ENCODE results near the gene NGB. TPM values are rescaled to one million over a fixed set of nuclear protein-coding genes. Genes with fewer than 3 reads are reported as not detected.

Gene NGB
- total RNA-seq, 2 donors from 2014 or later = not detected

DNA sequence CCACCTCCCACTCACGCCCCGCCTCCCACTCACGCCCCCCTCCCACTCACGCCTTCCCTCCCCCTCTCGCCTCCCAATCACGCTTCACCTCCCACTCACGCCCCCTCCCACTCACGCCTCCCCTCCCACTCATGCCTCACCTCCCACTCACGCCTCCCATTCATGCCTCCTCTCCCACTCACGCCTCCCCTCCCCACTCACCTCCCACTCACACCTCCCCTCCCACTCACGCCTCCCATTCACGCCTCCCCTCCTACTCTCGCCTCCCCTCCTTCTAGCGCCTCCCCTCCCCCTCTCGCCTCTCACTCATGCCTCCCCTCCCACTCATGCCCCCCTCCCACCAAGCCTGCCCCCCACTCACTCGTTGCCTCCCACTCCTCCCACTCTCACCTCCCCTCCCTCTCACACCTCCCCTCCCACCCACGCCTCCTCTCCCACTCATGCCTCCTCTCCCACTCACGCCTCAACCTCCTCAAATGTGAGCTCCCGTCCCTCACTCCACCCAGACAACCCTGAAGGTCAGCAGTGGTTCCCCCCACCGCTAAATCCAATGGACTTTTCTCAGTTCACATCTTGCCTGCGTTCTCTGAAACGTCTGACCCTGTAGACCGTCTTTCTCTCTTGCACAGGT is 49.6 kb downstream of the NGB start:
- Histone ChIP-seq H3K4me3 (ENCODE audit: low read length) (no peak overlapping the region), H3K36me3 (ENCODE audit: control insufficient read depth, insufficient read depth, low read length) (no peaks in the 10 kb centered on the region), H3K9me3 (ENCODE audit: control insufficient read depth, low read length) (no peaks in the 10 kb centered on the region), H3K27me3 (ENCODE audit: control insufficient read depth, insufficient read depth, low read length, poor library complexity, severe bottlenecking) (peaks cover 5% of the 10 kb centered on the region), H3K9ac (ENCODE audit: extremely low read depth, low read length, poor library complexity, severe bottlenecking) (no peak overlapping the region), H3K4me1 (ENCODE audit: control insufficient read depth, insufficient read depth, low read length) (peaks cover 12% of the 10 kb centered on the region), H3K27ac (ENCODE audit: low read depth, low read length) (no peak overlapping the region)
- TF ChIP-seq, protein P1, sequence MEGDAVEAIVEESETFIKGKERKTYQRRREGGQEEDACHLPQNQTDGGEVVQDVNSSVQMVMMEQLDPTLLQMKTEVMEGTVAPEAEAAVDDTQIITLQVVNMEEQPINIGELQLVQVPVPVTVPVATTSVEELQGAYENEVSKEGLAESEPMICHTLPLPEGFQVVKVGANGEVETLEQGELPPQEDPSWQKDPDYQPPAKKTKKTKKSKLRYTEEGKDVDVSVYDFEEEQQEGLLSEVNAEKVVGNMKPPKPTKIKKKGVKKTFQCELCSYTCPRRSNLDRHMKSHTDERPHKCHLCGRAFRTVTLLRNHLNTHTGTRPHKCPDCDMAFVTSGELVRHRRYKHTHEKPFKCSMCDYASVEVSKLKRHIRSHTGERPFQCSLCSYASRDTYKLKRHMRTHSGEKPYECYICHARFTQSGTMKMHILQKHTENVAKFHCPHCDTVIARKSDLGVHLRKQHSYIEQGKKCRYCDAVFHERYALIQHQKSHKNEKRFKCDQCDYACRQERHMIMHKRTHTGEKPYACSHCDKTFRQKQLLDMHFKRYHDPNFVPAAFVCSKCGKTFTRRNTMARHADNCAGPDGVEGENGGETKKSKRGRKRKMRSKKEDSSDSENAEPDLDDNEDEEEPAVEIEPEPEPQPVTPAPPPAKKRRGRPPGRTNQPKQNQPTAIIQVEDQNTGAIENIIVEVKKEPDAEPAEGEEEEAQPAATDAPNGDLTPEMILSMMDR (conservative IDR thresholded peaks at IDR 0.05) = no peak
- no peak for DNase-seq
- H3K27me3 Mint-ChIP-seq (ENCODE audit: insufficient read depth) = peaks cover 10% of the 10 kb centered on the region
- WGBS, 2 experiments (ENCODE audit: insufficient coverage in 1 of 2, insufficient read length in 1 of 2) = 77 to 88% methylated on average over 7 to 19 of the region's 23 CpGs
- H3K4me3 Mint-ChIP-seq = no peak overlapping the region
- H3K4me1 Mint-ChIP-seq = peaks cover 34% of the 10 kb centered on the region
- H3K9me3 Mint-ChIP-seq = no peaks in the 10 kb centered on the region
- H3K27ac Mint-ChIP-seq = no peak overlapping the region
- no peaks in the 10 kb centered on the region for H3K36me3 Mint-ChIP-seq (ENCODE audit: low read depth)

DNA sequence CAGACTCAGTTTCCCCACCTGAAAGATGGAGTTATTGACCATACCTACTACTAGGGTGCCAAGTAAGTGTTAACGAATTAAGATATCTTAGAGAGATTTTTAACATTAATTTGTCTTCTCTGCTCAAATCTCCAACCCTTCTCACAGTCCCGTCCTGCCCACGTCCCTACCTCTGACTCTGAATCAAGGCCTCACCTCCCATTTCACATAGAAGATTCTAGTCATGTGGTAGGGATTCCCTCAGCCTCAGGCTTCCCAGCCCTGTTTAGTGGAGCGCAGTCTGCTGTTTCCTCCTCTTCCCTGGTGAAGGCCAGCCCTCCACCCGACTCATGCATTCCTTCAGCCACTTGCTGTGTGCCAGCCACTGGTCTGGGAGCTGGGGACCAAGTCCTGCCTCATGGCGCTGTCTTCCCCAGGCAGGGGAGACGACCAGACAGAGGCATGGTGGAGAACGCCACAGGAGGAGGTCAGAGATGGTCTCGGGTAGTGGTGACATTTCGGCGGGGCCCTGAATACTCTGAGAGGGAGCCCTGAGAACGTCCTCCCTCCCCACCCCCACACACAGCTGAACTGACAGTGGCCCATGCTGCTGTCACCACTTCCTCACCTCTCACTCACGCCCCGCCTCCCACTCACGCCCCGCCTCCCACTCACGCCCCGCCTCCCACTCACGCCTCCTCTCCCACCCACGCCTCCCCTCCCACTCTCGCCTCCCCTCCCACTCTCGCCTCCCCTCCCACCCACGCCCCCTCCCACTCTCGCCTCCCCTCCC is 50.6 kb downstream of the NGB start:
- H3K9ac ChIP-seq (ENCODE audit: extremely low read depth, low read length, poor library complexity, severe bottlenecking) = no peak overlapping the region
- peaks cover 12% of the 10 kb centered on the region for H3K4me1 ChIP-seq (ENCODE audit: control insufficient read depth, insufficient read depth, low read length)
- H3K27me3 ChIP-seq (ENCODE audit: control insufficient read depth, insufficient read depth, low read length, poor library complexity, severe bottlenecking) = peaks cover 7% of the 10 kb centered on the region
- Mint-ChIP-seq H3K27ac (no peak overlapping the region), H3K27me3 (ENCODE audit: insufficient read depth) (peaks cover 19% of the 10 kb centered on the region), H3K36me3 (ENCODE audit: low read depth) (no peaks in the 10 kb centered on the region), H3K4me3 (no peak overlapping the region), H3K4me1 (peaks cover 34% of the 10 kb centered on the region), H3K9me3 (no peaks in the 10 kb centered on the region)
- 79 to 93% methylated on average over 3 to 9 of the region's 24 CpGs for WGBS, 2 experiments (ENCODE audit: insufficient coverage in 1 of 2, insufficient read length in 1 of 2)
- TF ChIP-seq, protein P1 (conservative IDR thresholded peaks at IDR 0.05) = no peak
- H3K27ac ChIP-seq (ENCODE audit: low read depth, low read length) = no peak overlapping the region
- H3K4me3 ChIP-seq (ENCODE audit: low read length) = no peak overlapping the region
- no peak for DNase-seq
- no peaks in the 10 kb centered on the region for H3K36me3 ChIP-seq (ENCODE audit: control insufficient read depth, insufficient read depth, low read length)
- no peaks in the 10 kb centered on the region for H3K9me3 ChIP-seq (ENCODE audit: control insufficient read depth, low read length)

DNA sequence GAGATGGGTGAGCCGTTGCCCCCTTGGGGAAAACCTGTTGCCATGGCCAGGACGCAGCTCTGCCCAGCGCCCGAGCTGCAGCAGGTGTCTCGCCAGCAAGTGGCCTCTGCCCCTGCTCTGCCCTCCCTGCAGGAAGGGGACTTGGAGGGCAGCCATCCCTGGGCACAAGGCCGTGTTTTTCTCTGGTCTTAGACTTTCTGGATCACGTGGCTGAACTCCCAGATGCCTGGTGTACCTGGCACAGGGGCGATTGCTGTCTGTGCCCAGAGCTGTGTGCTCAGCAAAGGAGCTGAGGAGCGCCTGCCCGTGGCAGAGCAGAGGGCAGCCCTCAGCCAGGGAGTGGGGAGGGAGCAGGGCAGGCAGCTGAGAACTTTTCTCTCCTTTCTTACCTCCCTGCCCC is 51.4 kb downstream of the NGB start:
- DNase-seq = no peak
- Mint-ChIP-seq H3K4me3 (no peak overlapping the region), H3K27ac (no peak overlapping the region), H3K9me3 (no peaks in the 10 kb centered on the region), H3K4me1 (peaks cover 34% of the 10 kb centered on the region), H3K27me3 (ENCODE audit: insufficient read depth) (peaks cover 24% of the 10 kb centered on the region), H3K36me3 (ENCODE audit: low read depth) (no peaks in the 10 kb centered on the region)
- Histone ChIP-seq H3K4me1 (ENCODE audit: control insufficient read depth, insufficient read depth, low read length) (peaks cover 12% of the 10 kb centered on the region), H3K36me3 (ENCODE audit: control insufficient read depth, insufficient read depth, low read length) (no peaks in the 10 kb centered on the region), H3K9ac (ENCODE audit: extremely low read depth, low read length, poor library complexity, severe bottlenecking) (no peak overlapping the region), H3K4me3 (ENCODE audit: low read length) (no peak overlapping the region), H3K27me3 (ENCODE audit: control insufficient read depth, insufficient read depth, low read length, poor library complexity, severe bottlenecking) (peaks cover 7% of the 10 kb centered on the region), H3K27ac (ENCODE audit: low read depth, low read length) (no peak overlapping the region), H3K9me3 (ENCODE audit: control insufficient read depth, low read length) (no peaks in the 10 kb centered on the region)
- TF ChIP-seq, protein P1 (conservative IDR thresholded peaks at IDR 0.05) = no peak
- 89 to 98% methylated on average over 7 to 10 of the region's 10 CpGs for WGBS, 2 experiments (ENCODE audit: insufficient coverage in 1 of 2, insufficient read length in 1 of 2)

All from endodermal cell (in vitro differentiated cells).